Measurements from ENCODE around the gene PRKN.

- no peak for TF ChIP-seq CTCF (IDR thresholded peaks at IDR 0.05)
- no peak for TF ChIP-seq POLR2A (IDR thresholded peaks at IDR 0.05)
These were observed 809.4 kb downstream of the PRKN start for GRCh38 chr6:161918109-161918531.
